Prostate gland (tissue), 2 donors: ENCODE data around the gene KATNA1.

Experiments used
- POLR2A ChIP-seq: fragments of 450-650 bp; IDR thresholded peaks from one replicate; pipeline ENCODE4 v1.6.1; 2016; ENCODE audit warnings: antibody characterized with exemption, mild to moderate bottlenecking
- POLR2AphosphoS5 ChIP-seq: sonication (generic); formaldehyde crosslinking; IDR thresholded peaks from one replicate; pipeline ENCODE4 v1.6.1; 2017; ENCODE audit warnings: antibody characterized with exemption
- TF ChIP-seq, protein P1 (sequence below), 4 experiments: fragments of 200-600 bp in 2 of 4; fragments of 450-650 bp in 2 of 4; sonication (generic) in 2 of 4; IDR thresholded peaks; 1 replicate in 3 of 4; 2 replicates in 1 of 4; pipeline ENCODE4 v1.5.1; 2016 to 2019; ENCODE audit warnings: antibody characterized with exemption in 4 of 4, mild to moderate bottlenecking in 2 of 4, moderate library complexity in 2 of 4

DNA sequence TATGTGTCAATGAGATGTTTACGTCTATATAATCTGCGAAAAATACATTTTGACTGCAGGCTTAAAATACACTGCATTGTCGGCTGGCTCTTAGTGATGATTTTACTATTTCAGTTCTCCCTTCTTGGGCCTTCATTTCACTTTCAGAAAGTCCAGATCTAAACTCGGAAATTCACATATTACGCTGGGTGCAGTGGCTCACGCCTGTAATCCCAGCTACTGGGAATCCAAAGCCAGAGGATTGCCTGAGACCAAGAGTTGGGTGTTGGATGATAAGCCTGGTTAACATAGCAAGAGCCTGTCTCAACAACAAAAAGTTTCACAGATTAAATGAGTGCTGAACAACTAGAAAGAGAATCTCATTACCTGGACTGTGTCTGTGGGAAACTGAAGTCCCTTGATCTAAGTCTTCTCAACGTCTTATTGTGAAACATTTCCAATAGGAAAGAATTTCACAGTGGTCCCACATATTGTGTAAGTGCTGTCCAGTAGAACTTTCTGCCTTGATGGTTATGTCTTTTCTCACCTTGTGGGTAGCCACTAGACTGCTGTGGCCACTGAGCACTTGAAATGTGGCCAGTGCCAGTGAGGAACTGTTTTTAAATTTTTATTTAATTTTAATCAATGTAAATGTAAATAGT, 80.4 kb downstream of the KATNA1 start:
- TF ChIP-seq, protein P1, sequence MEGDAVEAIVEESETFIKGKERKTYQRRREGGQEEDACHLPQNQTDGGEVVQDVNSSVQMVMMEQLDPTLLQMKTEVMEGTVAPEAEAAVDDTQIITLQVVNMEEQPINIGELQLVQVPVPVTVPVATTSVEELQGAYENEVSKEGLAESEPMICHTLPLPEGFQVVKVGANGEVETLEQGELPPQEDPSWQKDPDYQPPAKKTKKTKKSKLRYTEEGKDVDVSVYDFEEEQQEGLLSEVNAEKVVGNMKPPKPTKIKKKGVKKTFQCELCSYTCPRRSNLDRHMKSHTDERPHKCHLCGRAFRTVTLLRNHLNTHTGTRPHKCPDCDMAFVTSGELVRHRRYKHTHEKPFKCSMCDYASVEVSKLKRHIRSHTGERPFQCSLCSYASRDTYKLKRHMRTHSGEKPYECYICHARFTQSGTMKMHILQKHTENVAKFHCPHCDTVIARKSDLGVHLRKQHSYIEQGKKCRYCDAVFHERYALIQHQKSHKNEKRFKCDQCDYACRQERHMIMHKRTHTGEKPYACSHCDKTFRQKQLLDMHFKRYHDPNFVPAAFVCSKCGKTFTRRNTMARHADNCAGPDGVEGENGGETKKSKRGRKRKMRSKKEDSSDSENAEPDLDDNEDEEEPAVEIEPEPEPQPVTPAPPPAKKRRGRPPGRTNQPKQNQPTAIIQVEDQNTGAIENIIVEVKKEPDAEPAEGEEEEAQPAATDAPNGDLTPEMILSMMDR (IDR thresholded peaks at IDR 0.05), result no peak
- TF ChIP-seq POLR2A (no peak), POLR2AphosphoS5 (no peak)
